ENCODE results near the gene KIAA0513.

- TF ChIP-seq POLR2A (IDR thresholded peaks at IDR 0.05) (no peak), POLR2AphosphoS5 (IDR thresholded peaks at IDR 0.05) (no peak)
Observed at GRCh38 chr16:85117418-85117817, 89.8 kb downstream of the KIAA0513 start.
